ENCODE data around the gene TERT. TPM values are rescaled to one million over a fixed set of nuclear protein-coding genes. Genes with fewer than 3 reads are reported as not detected.

TERT gene
- total RNA-seq, 2 donors from 2014 or later, result not detected

DNA sequence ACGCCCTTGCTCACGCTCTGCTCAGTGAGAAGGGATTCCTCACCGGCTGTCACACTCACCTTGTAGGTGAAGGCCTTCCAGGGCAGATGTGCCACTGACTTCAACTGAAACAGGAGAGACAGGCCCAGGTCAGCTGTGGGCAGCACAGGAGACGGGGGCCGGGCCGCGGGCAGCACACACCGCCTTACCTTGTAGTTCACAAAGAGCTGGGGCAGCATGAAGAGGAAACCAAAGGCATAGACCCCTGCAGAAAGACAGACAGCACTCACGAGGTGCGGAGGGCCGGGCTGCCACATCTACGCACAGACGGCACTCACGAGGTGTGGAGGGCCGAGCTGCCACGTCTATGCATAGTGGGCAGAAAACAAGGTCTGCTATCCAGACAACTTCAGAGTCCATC lies 26.7 kb upstream of the TERT start:
- intact Hi-C loops (cut with DNase I), result no loop called here
- DNase-seq, result no peak
- ATAC-seq, result no peak

DNA sequence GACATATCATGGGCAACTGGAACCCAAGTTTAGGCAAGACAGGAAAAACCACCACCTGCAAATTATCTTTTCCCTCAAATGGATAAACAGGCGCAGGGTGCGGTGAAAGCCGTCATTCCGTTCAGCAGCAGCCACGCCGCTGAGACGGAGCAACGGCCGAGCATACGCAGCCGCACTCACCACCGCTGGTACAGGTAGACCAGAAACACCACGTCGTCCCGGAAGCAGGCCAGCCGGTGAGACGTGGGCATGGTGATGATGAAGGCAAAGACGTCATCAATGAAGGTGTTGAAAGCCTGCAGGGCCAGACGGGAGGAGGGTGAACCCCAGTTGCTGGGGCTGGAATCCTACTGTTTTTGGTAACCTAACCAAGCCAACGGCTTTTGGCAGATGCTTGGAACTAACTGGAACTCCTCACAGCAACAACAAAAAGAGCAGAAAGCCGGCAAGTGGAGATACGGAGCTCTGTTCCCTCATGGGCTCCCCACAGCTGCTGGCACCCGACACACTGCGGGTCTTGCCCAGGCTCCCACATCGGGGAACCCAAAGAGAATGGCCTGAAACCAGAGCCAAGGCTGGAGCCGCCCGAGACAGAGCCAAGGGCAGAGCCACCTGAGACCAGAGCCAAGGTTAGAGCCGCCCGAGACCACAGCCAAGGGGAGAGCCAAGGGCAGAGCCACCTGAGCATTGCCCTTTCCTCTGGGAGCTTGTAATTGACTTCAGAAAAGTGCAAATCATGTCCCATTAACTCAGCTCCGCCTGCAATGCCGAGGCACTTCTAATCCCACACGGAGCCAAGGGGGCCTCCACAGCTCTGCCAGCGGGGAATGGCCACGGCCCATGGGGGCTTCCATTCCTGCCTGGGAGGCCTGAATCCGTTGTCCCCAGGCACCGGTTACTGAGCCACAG lies 25.8 kb upstream of the TERT start:
- DNase-seq (no peak), ATAC-seq (no peak)
- intact Hi-C loops (cut with DNase I), result no loop called here

DNA sequence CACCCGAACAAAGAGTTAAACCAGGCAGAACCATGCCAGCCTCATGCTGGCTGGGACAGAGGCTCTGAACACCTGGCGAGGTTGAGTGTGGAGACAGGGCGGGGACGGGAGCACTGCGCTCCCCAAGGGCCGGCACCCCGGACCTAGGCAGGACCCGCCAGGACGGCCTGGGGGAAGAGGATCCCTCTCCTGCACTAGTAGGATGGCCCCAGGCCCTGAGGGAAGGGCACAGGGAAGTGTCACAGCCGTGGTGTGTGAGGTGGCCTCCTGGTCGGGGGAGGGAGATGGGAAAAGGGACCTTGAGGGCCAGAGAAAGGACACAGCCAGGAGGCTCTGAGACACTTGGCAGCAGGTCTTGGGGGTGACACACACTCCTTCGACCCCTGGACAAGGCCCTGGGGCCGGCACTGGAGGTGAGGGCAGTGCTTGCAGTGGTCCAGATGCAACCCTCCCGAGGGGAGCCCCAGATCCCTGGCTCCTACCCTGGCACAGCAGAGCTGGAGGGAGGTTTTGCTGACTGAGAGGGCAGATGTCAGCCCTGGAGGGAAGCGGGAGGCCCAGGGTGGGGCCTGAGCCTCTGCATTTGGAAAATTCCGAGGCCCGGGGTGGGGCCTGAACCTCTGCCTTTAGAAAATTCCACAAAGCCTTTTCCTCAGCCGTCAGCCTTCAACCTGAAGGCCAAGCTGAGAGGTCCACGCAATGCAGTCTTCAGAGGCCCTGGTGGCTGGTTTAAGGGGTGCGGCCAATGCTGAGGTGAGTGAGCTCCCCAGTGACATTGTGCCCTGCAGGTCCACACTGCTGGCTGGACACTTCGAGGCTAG lies 24.8 kb upstream of the TERT start:
- DNase-seq (no peak), ATAC-seq (no peak)
- intact Hi-C loops (cut with DNase I), result no loop called here

DNA sequence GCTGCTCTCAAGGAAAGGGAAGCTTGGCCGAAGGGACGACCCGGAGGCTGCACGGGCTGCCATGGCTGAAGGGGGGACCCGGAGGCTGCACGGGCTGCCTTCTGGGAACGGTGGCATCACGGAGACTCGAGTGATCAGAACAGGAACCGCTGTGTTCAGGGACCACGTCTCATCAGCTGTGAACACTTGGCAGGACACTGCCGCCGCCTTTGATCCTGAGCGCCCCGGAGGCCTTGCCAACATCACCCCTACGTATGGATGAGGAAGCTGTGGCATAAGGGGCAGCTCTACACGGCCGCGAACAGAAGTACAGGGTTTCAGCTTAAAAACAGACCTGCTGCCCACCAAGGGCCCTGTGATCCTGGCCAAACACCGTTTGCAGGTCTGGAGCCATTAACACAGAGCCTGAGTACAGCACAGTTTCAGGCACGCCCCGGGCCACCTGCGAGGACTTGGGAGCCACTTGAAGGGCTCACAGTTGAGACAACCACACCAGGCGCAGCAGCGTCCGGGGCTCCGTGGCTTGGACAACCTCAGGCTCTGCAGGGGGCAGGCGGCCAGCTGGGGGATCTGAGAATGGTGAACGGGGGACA lies 23.9 kb upstream of the TERT start:
- intact Hi-C loops (cut with DNase I), result no loop called here
- DNase-seq, result no peak
- no peak for ATAC-seq

DNA sequence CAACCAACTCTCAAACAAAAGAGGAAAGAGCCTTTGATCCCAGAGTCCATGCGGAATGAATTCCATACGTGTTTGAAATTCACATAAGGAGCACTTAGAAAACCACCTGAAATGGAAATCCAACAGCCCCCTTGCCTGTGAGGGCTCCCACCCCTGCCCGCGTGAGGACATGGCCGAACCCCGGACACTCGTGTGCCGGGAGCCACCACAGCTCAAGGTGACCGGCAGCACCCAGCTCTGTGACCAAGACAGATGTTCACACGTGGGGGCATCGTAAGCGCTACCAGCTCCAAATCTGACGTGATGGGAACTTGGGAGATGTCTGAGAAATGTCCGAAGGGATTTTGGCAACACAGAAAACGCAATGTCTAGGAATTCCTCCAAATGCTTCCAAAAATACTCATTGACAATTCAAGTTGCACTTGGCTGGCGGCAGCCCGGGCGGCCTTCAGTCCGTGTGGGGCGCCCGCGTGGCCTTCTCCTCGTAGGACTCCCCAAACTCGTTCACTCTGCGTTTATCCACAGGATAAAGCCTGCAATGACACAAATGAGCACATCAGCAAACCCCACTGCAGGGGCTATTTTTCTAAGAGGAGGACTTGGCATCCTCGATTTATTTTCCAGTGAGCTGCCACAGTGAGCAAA lies 23.2 kb upstream of the TERT start:
- DNase-seq (no peak), ATAC-seq (no peak)
- intact Hi-C loops (cut with DNase I), result no loop called here

DNA sequence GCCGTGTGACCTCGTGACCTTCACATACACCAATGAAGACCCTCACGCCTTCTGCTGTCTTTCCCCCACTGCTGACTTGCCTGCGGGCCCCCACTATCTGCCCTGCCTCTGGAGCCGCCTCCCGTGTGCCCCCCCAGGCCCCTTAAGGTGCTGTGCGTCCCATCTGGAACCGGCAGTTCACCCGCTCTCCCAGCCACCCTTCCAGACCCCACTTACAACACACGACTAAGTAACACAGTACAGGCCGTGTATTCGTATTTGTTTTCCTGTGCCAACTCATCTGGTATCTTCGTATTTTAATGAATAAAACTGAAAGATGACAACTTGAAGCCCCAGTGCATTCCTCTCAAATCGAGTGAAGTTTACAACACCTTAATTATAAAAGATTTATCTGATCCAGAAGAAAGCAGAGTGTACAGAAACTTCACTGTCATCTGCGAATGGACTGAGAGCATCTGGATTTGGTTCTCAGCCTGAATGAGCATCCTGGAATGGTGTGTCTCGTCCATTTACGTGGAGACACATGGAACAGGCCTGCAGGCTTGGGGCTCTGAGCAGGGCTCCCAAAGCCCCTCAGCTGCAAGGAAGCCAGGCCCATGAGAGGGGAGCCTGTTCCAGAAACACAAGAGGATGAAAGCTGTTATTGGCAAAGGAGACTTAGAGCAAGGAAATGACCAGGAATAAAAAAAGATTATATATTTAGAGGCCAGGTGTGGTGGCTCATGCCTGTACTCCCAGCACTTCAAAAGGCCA lies 21.9 kb upstream of the TERT start:
- DNase-seq (no peak), ATAC-seq (no peak)
- intact Hi-C loops (cut with DNase I), result no loop called here

DNA sequence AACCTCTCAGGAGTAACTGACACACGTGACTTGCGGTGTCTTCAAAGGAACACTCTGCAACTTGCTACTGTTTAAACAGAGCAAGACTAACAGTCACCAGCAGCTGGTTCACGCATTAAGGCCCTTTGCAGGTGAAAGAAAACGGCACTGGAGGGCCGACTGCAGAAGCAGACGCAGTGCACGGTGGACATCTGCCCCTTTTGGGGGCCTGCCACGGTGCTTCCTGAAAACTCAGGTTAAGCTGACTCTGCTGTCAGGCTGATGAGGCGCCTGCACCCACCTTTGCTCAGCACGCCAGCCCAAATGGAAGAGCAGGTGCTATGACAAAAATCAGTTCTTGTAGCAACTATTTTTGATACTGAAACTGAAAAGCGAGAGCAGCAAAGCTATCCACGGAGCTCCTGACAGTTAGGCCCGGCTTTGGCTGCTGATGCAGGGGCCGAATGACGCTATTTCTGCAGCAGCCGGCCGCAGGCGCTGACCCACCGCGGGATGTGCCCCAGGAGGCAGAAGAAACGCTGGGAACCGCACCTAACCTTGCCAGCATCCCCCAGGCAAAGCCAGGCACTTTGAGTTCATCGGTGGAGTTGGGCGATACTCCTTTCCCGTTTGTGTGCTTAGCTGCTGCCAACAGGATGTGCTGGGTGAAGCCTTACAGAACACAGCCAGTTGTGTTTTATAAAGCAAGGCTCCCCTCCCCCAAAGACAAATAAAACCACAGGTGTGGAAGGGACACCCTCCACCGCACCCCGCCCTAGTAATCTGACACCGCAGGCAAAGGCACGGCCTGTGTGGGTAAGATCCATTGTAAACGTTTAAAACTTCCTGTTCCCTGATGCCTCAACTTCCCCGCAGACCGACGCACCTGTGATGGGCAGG lies 21.1 kb upstream of the TERT start:
- ATAC-seq (peak; percentile 18 to 32), DNase-seq (no peak)
- intact Hi-C loops (cut with DNase I), result no loop called here

DNA sequence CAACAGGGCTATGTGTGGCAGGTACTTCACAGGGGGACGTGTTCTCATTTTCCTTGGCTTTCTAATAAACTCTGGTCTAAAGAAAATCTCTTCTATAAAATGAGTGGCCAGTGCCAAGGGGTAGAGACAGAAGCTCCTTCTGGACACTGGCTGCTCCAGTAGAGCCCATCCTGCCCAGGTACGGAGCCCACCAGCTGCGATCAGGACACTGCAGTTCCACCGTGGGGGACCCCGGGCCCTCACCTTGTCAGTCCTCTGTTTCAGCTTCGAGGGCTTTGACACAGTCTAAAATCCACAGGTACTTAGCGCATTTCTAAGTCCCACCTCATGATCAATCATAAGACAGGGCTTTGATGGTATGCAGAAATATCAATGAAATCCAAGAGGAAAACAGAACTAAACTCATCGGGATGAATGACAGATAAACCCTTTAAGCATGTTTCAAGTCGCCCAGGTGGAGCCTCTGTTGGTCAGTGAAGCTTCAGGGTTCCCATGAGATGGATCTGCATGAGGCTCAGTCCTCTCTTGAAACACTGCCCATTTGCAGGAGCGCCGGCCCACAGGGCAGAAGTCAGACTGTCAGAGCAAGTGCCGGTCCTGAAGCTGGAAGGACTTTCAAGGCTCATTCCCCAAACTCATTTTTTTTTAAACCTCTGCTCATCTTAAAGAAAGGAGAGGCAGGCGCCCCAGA lies 20.3 kb upstream of the TERT start:
- no peak for DNase-seq
- intact Hi-C loops (cut with DNase I), result no loop called here
- no peak for ATAC-seq

DNA sequence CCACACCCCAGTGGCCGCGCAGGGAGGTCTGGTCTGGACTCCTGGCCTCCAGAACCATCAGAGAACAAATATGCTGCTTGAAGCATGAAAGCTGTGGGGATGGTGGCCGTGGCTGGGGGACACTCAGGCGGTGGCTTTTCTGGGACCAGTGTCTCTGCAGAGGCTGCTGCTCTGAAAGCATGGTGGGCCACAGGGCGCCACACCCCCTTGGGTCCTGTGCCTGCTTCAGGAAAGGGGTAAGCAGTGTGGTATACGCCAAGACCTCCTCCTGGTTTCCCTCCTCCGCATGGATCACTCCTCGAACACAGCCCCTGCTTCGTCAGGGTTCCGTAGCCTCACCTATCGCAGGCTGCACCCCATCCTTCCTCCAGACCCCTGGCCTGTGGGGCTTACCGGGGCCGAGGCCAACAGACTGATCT lies 19.7 kb upstream of the TERT start:
- intact Hi-C loops (cut with DNase I), result no loop called here
- no peak for ATAC-seq
- no peak for DNase-seq

DNA sequence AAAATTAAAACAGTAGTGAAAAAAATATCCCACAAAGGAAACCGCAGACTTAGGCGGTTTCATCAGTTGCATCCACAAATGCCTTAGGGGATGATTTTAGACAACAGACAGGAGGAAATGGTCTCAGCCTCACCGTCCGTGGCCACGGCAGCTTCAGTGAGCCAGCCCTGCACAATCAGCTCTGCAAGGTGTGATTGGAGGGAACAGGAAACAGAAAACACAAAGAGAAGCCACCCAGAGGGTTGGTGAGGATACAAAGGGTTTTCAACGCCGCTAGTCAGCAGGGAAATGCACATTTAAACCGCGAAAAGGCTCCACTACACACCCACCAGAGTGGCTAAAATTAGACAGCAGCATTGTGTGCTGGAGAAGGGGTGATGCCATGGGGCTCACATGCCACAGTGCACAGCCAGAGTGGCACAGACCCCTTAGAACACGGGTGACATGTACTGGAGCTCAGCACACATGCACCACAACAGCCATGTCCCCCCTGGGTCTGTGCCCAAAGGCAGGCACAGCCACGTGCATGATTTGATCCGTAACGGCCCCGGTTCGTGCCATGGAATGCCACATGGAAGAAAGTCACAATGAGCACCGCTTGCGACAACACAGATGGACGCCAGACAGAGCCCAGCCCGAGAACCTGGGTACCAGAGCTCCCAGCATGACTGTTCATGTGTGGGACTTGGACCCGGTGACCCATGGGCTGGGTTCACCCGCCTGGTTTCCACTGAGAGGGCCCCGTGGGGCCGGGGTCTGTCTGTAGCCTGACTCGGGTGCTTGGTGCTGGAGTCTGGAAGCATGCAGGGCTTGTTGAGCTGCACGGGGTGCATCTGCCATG lies 18.3 kb upstream of the TERT start:
- intact Hi-C loops (cut with DNase I), result no loop called here
- DNase-seq (no peak), ATAC-seq (no peak)

DNA sequence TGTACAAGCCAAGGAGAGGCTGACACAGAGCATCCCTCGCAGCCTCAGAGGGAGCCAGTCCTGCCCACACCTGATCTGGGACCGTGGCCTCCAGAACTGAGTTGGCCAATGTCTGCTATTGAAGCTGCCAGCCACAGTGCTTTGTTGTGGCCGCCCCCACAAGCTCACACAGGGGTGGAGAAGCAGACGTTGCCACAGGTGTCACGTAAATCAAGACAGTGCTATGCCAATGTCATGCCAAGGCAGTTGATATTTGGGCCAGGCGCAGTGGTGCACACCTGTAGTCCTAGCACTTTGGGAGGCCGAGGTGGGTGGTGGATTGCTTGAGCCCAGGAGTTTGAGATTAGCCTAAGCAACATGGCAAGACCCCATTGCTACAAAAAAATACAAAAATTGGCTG lies 17.3 kb upstream of the TERT start:
- intact Hi-C loops (cut with DNase I), result no loop called here
- ATAC-seq, result no peak
- no peak for DNase-seq

DNA sequence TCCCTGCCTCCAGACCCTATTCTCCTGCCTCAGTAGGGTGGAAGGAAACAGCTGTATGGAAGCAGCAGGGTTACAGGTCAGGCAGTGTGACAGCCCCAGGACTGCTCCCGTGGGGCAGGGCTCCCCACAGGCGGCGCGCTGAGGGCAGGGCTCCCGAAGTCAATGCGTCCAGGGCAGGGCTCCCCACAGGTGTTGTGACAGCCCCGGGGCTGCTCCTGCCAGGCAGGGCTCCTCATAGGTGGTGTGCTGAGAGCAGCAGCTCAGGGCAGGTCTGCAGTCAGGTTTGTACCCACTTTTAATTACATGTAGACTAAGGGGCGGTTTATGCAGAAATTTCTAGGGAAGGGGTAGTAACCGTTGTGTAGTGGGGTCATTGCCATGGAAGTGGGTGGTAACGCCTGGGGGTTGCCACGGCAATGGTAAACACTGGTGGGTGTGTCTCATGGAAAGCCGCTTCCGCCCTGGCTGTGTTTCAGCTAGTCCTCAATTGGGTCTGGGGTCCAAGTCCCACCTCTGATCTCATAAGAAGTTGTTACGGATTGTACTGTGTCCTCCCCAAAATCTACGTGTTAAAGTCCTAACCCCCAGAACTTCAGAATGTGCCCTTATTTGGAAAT lies 16.7 kb upstream of the TERT start:
- no peak for DNase-seq
- ATAC-seq, result no peak
- intact Hi-C loops (cut with DNase I), result no loop called here

DNA sequence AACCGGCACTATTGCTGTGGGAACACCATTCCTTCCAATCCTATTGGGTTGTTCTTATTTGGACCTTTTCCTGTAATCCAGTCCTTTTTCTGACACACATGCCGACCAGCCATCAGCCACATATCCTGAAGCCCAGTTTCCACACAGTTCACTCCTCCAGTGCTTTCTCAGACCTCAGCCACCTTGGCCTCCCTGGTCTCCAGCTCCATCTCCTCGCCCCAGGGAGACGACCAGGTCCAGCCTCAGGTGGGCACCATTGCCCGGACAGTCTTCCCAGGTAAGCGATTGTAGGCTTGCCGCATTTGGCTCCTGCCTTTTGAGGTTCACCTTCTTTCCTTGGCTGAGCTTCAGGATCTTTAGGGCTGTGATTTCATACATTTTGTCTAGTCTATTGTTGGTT lies 15.2 kb upstream of the TERT start:
- DNase-seq (no peak), ATAC-seq (no peak)
- intact Hi-C loops (cut with DNase I), result no loop called here

DNA sequence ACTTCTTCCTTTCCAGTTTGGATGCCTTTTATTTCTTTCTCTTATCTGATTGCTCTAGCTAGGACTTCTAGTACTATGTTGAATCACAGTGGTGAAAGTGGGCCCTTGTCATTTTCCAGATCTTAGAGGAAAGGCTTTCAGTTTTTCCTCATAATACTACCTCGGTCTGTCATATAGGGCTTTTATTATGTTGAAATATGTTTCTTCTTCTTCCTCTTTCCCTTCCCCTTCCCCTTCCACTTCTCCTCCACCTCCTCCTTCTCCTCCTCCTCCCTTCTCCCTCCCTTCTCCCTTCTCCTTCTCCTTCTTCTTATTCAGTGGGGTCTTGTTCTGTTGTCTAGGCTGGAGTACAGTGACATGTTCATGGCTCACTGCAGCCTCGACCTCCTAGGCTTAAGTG lies 9.2 kb upstream of the TERT start:
- DNase-seq (no peak), ATAC-seq (no peak)

DNA sequence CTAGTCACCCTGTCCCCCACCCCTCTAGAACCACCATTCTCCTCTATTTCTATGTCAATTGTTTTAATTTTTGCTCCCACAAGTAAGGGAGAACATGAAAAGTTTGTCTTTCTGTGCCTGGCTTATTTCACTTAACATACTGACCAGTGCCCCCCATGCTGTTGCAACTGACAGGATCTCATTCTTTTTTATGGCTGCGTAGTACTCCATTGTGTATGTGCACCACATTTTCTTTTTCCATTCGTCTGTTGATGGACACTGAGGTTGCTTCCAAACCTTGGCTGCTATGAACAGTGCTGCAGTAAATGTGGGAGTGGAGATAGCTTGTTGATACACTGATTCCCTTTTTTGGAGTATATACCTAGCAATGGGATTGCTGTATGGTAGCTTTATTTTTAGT lies 7.4 kb upstream of the TERT start:
- intact Hi-C loops (cut with DNase I), result no loop called here
- ATAC-seq (no peak), DNase-seq (no peak)

More for the DNA sequence above, 9.2 kb upstream of the TERT start:
- intact Hi-C loops (cut with DNase I), result no loop called here

DNA sequence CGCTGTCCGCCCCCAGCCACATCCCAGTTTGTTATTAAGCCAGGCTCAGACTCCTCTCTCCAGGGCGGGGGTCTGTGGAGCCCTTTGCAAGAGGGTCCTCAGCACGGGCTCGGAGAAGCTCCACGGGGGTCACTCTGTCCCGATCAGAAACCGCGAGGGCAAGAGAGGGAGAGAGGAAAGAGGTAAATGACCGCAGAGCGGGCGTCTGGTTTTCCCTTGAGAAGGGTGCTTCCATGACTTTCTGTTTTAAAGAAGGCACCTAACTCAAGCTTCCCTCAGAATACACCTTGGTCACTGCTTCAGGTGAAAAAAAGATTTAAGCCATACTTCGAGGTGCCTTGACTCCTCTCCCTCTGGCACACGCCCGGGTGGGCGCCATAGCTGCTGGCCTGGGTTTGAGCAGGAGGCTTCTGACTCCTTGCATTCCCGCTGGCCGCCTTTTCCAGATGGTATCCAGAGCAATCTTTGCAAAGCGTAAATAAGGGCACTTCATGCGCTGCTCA lies 5.8 kb upstream of the TERT start:
- DNase-seq, result no peak
- intact Hi-C loops (cut with DNase I), result no loop called here
- ATAC-seq, result no peak
